ENCODE measurements around the gene NAP1L4.

NAP1L4 gene

DNA sequence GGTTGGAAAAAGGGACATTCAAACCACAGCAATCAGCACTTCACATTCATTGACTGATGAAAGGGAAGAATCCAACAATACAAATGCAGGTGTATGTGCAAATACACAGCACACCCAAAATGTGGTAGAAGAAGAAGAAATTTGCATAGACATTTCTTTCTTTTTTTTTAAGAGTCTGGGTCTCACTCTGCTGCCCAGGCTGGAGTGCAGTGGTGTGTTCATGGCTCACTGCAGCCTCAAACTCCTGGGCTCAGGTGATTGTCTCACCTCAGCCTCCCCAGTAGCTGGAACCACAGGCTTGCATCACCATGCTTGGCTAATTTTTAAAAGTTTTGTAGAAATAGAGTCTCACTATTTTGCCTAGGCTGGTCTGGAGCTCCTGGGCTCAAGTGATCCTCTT is 43.2 kb upstream of the NAP1L4 start:
- CTCF ChIA-PET: interaction anchor here (0.6 to 0.9 kb wide), 2 partner anchors 56 to 121 kb away, joined by 4 read pairs; no protein-coding TSS in a partner anchor
- DNase-seq (ENCODE audit: low spot score): no peak
- TF ChIP-seq, protein P1, sequence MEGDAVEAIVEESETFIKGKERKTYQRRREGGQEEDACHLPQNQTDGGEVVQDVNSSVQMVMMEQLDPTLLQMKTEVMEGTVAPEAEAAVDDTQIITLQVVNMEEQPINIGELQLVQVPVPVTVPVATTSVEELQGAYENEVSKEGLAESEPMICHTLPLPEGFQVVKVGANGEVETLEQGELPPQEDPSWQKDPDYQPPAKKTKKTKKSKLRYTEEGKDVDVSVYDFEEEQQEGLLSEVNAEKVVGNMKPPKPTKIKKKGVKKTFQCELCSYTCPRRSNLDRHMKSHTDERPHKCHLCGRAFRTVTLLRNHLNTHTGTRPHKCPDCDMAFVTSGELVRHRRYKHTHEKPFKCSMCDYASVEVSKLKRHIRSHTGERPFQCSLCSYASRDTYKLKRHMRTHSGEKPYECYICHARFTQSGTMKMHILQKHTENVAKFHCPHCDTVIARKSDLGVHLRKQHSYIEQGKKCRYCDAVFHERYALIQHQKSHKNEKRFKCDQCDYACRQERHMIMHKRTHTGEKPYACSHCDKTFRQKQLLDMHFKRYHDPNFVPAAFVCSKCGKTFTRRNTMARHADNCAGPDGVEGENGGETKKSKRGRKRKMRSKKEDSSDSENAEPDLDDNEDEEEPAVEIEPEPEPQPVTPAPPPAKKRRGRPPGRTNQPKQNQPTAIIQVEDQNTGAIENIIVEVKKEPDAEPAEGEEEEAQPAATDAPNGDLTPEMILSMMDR (conservative IDR thresholded peaks at IDR 0.05; ENCODE audit: low read depth): no peak
- H3K27ac ChIP-seq: no peak overlapping the region
- POLR2A ChIA-PET (ENCODE audit: low non-redundant PET): interaction anchor here (0.5 kb wide), 1 partner anchor 34 kb away, joined by 7 read pairs; no protein-coding TSS in a partner anchor

DNA sequence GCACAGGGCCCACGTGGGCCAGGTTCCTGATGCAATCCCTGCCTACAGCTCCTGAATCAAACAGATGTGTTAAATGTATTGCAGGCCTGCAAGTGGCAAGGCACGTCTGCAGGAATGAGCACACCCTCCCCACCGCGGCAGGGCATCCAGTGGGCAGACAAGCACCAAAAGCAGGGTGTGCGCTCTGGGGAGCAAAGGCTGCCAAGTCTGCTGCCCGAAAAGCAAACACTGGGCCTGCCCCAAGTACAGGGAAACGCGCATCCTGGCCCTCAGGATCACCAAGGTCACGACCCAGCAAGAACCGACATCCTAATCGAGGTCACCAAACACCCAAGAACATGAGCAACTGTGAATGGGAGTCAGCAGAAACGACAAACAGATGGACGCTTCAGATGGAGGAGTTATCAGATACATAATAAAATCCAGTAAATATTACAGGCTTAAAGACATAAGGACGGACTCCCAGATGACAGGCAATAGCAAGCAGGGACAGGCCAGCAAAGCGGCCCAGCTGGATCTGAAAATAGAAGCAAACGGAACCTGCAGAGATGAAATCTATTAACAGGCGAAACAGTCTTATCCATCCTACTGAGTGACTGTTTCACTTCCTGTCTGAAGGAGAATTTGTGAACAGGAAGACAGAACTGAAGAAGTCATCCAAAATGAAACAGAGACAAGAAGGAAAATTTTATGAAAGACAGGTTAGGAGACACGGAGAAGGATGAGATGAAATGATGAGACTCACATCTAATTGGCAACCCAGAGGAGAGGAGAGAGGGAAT is 38.4 kb upstream of the NAP1L4 start:
- TF ChIP-seq, protein P1 (conservative IDR thresholded peaks at IDR 0.05; ENCODE audit: low read depth): no peak
- CTCF ChIA-PET: no interaction called here
- POLR2A ChIA-PET (ENCODE audit: low non-redundant PET): no interaction called here
- no peak overlapping the region for H3K27ac ChIP-seq
- DNase-seq (ENCODE audit: low spot score): no peak

DNA sequence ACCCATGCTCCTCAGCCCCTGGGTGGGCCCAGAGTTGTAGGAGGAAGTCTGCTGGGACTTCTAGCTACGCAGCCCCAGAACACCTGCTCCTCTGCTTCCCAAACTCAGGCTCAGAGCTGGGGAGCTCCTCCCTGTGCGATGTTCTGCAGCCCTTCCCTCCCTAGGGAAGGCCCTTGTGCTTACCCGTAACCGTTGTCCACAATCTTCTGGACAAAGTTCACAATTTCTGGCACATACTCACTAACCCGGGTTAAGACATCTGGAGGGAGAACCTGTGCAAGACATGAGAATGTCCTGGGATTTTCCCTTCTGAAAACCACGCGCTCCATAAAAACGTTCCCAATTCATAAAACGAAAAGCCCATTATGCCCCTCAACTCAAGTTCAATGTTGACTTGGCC is 36.7 kb upstream of the NAP1L4 start:
- TF ChIP-seq, protein P1 (conservative IDR thresholded peaks at IDR 0.05; ENCODE audit: low read depth): no peak
- no peak overlapping the region for H3K27ac ChIP-seq
- CTCF ChIA-PET: interaction anchor here (1.0 kb wide), 1 partner anchor 63 kb away, joined by 3 read pairs; no protein-coding TSS in a partner anchor
- POLR2A ChIA-PET (ENCODE audit: low non-redundant PET): no interaction called here
- no peak for DNase-seq (ENCODE audit: low spot score)

DNA sequence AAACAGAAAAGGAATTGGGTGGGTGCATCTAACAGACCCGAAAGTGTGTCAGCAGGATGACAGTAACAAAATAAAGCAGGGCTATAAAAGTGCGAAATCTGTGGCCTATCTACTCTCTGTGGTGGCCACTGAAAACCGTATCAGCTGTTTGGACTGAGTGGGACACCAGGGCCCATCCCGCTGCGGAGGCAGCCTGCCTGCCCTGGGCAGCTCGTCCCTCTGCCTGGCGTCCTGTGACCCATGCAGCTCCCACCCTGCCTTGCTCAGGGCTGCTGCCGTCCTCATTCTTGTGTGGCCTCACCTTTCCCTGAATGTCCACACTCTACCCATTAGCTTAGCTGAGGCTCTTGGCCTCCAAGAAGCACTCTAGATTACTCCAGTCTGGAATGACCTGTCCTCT is 34.7 kb upstream of the NAP1L4 start:
- peak overlapping the region; percentile 9; the same call in 1 of the 2 replicates for H3K27ac ChIP-seq
- ChIA-PET POLR2A (ENCODE audit: low non-redundant PET) (no interaction called here), CTCF (interaction anchor here (0.7 kb wide), 1 partner anchor 68 kb away, joined by 3 read pairs; no protein-coding TSS in a partner anchor)
- TF ChIP-seq, protein P1 (conservative IDR thresholded peaks at IDR 0.05; ENCODE audit: low read depth): no peak
- DNase-seq (ENCODE audit: low spot score): no peak

DNA sequence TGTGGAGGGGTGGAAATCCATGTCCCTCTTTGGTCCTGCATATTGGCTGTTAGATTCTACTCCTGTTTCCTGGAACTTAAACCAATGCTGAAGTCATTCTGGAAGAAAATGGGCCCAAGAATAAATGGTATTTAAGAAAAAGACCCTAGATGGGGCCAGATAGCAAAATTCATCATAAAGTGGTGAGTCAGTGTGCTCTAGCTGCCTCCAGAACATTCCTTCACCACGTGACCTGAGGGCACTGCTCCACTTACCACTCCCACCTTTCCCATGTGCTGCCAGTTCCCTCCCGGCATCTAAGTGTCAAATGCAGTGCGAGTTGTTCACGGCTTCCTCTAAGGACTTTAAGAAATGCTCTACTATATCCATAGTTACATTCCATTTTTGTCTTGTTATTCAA is 30.9 kb upstream of the NAP1L4 start:
- DNase-seq (ENCODE audit: low spot score): peak; percentile 63
- POLR2A ChIA-PET (ENCODE audit: low non-redundant PET): no interaction called here
- CTCF ChIA-PET: interaction anchor here (2.0 kb wide), 1 partner anchor 68 kb away, joined by 7 read pairs; no protein-coding TSS in a partner anchor
- H3K27ac ChIP-seq: peak overlapping the region; percentile 60
- TF ChIP-seq, protein P1 (conservative IDR thresholded peaks at IDR 0.05; ENCODE audit: low read depth): no peak

DNA sequence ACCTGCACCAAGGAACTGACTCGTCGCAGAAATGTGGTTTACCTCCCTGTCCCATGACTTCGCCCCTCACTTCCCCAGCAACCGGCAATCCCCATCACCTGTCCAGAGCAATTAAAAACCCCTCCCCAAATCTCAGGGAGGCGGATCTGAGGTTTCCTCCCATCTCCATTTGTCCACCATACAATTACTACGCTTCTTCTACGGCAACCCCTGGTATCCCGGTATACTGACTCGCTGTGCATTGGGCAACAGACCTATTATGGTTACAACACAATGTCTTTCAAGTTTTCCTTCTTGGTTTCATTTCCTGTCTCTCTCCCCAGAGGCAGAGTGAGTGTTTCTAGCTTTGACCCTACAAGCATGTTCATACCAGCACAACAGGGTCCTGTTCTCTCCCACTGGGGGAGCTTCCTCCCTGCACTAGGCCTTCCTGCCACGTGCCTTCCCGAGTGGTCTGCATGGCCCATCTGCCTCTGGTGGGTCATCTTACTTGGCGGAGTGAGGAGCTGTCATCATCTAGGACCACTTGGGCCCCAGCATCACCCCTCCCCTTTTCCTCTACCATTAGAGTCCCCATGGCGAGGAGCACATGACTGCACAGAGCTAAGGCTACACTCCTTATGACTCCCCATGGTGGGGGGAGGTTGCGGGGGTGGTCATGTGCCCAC is 30.3 kb upstream of the NAP1L4 start:
- peak overlapping the region; percentile 60 for H3K27ac ChIP-seq
- CTCF ChIA-PET: interaction anchor here (2.0 kb wide), 1 partner anchor 69 kb away, joined by 7 read pairs; no protein-coding TSS in a partner anchor
- POLR2A ChIA-PET (ENCODE audit: low non-redundant PET): no interaction called here
- no peak for DNase-seq (ENCODE audit: low spot score)
- TF ChIP-seq, protein P1 (conservative IDR thresholded peaks at IDR 0.05; ENCODE audit: low read depth): no peak

All from RWPE1 (cell line).